Cardiac fibroblast (primary cell): ENCODE measurements around the gene TEX2.

Source experiments
- DNase-seq, 2 donors: peaks; one replicate each; pipeline versions ENCODE4 v3.0.0 to v3.0.0-alpha.2; 2010; ENCODE audit warnings: low read depth in 2 of 2
- H3K4me3 ChIP-seq, 2 donors: replicated peaks in 1 of 2; 1 replicate in 1 of 2; 2 replicates in 1 of 2; pipeline ENCODE4 v1.5.1; 2011; ENCODE audit warnings: low read depth in 2 of 2, low read length in 2 of 2, mild to moderate bottlenecking in 2 of 2, moderate library complexity in 1 of 2
- TF ChIP-seq, protein P1 (sequence below): IDR thresholded peaks from one replicate; pipeline ENCODE4 v1.5.1; 2011; ENCODE audit warnings: low read depth, mild to moderate bottlenecking, low read length, inconsistent platforms

TEX2 gene

DNA sequence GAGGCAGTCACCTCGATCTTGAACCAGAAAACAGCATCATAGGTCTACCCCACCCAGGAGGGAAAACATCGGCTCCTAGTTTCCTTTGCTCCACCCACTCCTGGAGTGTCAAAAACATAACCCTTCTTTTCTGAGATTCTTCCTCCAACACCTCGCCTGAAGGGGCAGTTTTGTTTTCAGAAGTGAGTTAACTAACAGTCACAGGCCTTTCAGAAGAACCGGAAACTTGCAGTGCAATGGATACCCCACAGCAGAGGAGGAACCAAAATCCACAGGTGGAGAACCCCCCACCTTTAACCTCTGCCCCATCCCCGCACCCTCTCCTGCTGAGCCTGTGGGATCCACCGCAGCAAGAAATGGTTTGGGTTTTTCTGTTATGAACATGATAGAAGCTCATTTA, 7.8 kb upstream of the TEX2 start:
- TF ChIP-seq, protein P1, sequence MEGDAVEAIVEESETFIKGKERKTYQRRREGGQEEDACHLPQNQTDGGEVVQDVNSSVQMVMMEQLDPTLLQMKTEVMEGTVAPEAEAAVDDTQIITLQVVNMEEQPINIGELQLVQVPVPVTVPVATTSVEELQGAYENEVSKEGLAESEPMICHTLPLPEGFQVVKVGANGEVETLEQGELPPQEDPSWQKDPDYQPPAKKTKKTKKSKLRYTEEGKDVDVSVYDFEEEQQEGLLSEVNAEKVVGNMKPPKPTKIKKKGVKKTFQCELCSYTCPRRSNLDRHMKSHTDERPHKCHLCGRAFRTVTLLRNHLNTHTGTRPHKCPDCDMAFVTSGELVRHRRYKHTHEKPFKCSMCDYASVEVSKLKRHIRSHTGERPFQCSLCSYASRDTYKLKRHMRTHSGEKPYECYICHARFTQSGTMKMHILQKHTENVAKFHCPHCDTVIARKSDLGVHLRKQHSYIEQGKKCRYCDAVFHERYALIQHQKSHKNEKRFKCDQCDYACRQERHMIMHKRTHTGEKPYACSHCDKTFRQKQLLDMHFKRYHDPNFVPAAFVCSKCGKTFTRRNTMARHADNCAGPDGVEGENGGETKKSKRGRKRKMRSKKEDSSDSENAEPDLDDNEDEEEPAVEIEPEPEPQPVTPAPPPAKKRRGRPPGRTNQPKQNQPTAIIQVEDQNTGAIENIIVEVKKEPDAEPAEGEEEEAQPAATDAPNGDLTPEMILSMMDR, result no peak
- no peak overlapping the region for H3K4me3 ChIP-seq
- DNase-seq, result no peak

DNA sequence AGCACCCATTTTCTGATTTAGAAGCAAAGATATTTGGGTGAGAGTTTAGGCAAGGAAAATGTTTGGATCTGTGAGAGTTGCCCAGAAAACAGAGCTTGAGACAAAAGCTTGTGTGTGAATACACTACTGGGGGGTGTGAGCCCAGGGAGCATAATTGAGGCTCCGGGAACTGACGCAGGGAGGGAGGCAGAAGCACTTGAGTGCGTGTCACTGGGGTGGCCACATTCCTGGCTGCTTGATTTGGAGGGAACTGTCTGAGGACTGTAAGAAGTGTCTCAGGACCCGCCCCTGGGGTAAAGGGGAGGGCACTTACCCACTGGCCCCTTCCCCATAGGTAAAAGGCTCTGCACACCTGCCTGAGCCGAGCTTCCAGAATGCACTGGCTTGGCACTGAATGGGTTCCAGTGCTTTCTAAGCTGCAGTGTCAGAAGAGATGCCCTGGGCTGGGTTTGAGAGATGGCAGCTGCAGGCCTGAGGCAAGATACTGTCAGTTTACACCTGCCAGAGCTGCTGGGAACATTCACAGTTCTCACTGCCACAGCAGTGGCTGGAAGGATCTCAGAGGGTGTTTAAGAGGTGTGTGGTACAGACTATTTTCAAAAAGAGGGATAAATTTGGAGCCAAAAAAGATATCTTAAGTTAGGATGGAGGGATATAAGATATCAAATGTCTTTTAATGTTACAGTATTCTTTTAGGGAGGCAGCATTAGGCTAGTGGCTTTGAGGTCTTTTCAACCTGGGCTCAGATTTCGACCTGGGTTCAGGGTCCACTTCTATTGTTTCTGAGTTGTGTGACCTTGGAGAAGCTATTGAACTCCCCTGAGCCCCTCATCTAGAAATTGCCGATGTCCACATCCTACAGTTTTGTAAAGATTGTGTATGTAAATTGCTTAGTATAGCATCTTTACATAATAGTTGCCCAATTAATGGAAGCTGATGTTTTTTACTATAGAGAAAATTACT, 6.9 kb upstream of the TEX2 start:
- TF ChIP-seq, protein P1, result no peak
- DNase-seq, result no peak
- H3K4me3 ChIP-seq, result no peak overlapping the region

DNA sequence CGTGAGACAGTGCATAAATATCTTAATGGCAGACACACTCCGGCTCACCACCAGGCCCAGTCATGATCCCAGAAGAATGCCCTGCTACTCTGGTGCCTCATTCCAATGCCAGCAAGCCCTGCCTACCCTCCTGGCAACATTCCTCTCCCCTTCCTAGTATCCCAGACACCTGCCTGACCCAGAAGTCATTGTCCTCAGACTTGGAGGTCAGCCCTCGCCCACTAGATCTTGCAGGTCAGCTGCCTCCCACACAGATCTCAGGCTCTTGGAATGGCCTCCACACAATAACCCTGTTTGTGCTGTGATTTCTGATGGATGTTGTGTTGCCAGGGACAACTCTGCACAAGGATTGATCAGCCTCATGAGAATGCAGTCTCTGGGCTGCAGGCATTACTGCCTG, 1.8 kb upstream of the TEX2 start:
- DNase-seq, result no peak
- no peak overlapping the region for H3K4me3 ChIP-seq
- TF ChIP-seq, protein P1, result no peak

DNA sequence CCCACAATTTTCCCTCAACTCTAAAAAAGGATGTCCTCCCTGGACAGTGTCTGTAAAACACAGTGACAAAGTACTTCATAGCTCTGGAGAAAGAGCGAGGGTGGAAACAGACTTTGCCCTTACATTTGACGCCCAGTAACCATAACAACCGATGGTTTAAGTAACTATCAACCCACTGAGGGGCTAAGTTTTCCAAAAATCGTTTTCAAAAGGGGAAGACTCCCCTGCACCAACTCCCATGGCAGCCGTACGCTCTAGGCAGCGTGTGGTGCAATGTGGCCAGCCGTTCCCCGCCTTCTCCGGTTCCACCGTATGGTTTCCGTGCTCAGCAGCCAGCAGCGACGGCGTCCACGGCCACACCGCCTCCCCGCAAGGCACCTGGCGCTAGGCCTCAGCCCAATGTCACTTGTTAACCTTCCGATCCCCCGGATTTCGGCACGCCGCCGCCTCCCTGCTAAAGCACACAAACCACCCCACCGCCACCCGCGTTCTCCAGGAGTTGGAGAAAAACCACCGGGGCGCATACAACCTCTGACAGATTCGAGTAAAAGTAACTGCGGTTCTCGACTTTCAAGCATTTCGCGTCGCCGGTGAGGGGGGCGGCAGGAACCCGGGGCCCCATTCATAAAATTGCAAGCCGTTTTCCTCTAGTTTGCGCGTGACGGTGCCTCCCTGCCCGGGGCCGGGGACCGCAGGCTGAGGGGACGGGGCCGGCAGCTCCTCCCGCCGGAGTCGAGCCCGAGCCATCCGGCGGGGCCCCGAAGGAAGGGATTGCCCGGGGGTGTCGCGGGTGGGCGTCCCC, 661 bp downstream of the TEX2 start:
- TF ChIP-seq, protein P1, result no peak
- peak overlapping the region; percentile 67 to 75 for H3K4me3 ChIP-seq
- no peak for DNase-seq

DNA sequence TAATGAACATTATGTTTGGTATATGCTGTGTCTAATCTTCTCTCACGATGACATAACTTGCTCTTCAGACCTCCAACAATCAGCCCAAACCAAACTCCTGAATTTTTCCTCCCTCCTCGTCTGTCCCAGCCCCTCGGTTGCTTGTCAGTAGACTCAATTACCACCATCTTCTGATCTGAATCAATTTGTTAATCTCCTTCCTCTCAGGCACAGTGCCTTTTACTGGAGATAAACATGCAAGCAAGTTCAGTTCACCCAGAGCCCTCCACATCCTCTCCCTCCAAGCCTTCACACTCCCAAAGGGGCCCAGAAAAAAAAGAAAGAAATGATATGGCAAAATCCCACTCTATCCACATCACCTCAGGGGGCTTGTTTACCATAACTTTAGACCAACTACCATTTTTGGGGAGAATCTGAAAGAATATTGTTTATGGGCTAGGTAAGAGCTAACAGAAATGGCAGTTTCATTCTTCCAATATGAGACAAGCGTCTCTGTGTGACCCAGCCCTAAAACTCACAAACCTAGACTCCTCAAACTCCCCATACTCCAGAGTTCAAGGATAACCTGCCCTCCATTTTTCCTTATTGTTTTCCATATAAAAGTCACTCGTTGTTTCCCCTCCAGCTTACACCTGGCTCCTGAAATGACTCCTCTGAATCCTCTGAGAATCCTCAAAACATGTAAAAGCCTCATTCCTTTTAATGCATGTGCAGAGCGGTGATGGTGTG, 1.5 kb downstream of the TEX2 start:
- no peak for DNase-seq
- TF ChIP-seq, protein P1, result no peak
- peak overlapping the region; percentile 67 to 75 for H3K4me3 ChIP-seq

DNA sequence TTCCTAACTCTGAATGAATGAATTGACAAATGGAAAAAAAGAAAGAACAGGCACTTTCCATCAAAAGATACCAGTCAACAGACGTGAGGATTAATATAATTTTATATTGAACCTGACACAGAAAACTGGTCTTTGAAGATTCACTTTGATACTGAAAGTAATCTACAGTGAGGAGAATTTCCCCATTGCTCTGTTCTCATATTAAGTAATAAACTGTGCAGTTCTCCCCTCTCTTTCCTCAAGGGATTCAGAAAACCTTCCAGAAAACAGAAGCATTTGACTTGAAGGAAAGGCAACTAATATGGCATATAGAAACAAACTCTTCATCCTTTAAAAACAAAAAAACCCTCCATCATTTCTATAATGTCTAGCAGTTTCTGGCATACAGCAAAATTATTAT, 2.2 kb downstream of the TEX2 start:
- TF ChIP-seq, protein P1, result no peak
- H3K4me3 ChIP-seq, result no peak overlapping the region
- DNase-seq, result no peak
